Left lobe of liver (tissue), 2 donors: ENCODE data around the gene RAI1. TPM values are rescaled to one million over a fixed set of nuclear protein-coding genes. Genes with fewer than 3 reads are reported as not detected.
"Not testable (repeated sequence)": the region's sequence is repeated elsewhere in the genome, so short reads cannot be mapped to it uniquely, and the experiment has no call there.

Experiments
- ATAC-seq: fragments of 200-7000 bp; cut with Tn5 transposase; one replicate; pipeline ENCODE4 v1.9.1; 2020; ENCODE audit warnings: mild to moderate bottlenecking, moderate library complexity
- DNase-seq: peaks from one replicate; pipeline ENCODE4 v3.0.0-alpha.2; 2020; ENCODE audit warnings: low spot score
- total RNA-seq: library from RNA; stranded (reverse); gene quantifications from one replicate; pipeline ENCODE4 v1.2.1, GENCODE V29; 2021
- donor health status: DM: no; HTN: no; CAD: no; lungs with moderate emphysema.
- donor health status: DM: no; HTN: yes; CAD: no.

Gene RAI1
- total RNA-seq, 1 donor from 2014 or later, result 7.8 TPM

DNA sequence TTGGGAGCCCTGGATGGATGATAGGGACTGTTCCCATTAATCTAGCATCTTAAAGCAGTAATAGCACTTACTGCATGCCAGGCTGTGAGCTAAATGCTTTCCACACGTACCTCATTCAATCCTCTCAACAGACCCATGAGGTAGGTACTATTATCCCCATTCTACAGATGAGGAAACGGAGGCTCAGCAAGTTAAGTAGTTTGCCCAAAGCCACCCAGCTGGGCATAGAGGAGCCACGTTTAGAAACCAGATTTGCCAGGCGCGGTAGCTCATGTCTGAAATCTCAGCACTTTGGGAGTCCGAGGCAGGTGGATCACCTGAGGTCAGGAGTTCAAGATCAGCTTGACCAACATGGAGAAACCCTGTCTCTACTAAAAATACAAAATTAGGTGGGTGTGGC, 2.0 kb upstream of the RAI1 start:
- no peak for DNase-seq
- ATAC-seq, result no peak

- ATAC-seq (no peak), DNase-seq (no peak)
These were observed 1.5 kb upstream of the RAI1 start for GRCh38 chr17:17679748-17680147.

DNA sequence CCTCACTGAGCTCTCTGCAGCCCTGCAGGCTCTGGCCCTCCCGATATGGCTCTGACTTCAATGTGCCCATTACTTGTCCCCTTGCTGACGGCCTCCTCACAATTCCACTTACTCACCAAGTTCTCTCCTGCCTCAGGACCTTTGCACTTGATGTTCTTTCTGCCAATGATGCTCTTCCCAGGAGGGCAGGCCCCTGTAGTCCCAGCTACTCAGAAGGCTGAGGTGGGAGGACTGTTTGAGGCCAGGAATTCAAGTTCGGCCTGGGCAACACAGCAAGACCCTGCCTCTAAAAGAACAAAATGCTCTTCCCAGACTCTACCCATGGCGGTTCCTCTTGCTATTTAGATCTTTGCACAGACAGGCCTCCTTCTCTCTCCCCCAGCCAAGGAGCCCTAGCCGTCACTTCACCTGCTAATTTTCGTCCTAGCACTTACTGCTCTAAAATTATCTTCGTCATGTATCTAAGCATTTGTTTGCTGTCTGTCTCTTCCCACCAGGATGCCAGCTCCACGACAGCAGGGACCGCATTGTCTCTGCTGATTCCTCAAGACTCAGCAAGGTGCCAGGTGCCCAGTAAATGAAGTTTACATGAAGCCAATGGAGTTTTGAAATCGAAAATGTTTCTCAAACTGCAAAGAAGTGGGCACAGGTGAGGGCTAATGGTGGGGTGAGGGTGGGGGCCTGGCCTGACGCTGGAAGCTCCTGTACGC, 626 bp upstream of the RAI1 start:
- DNase-seq, result no peak
- ATAC-seq, result no peak

DNA sequence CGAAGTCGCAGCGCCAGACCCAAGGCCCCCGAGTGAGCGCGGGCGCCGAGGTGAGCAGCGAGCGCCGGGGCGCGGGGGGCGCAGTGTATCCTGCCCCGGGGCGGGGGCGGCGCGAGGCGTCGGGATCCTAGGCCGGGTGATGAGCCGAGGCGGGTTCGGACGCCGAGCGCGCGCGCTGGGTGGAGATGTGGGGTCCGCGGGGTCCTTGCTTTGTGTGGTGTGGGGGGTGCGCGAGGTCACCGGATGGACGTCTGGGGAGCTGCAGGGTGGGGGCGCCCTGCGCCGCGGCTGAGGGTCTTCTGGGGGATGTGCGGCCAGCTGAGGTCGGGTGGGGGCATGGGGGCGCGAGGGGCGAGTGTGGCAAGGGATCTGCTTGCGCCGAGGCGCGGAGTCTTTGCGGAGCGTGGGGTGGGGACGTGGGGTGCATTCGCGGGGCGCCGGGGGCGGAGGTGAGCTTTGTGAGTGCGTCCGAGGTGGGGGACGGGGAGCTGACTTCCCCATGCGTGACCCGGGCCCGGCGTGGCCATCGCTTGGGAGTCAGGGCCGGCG, 560 bp downstream of the RAI1 start:
- DNase-seq, result peak; percentile 60
- ATAC-seq, result peak; percentile 27

DNA sequence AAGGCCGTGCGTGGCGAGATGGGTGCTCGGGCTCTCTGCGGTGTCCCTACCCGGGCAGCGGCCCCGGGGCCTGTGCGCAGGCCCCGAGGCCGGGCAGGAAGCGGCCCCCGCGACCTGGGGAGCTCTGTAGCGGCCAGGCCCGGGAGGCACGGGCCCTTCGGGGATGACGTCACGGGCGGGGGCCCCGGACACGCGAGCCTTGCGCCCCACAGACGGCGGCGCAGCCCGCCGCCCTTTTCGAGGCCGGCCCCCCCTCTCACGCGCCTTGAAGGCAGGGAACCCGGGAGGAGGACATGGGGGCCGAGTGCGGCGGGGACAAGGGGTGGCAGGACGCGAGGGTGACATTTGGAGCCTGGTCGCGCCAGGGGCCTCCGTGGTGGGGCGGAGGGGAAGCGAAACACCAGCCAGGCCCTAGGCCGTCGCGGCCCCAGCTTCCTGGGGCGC, 1.1 kb downstream of the RAI1 start:
- ATAC-seq (peak; percentile 54), DNase-seq (no peak)

DNA sequence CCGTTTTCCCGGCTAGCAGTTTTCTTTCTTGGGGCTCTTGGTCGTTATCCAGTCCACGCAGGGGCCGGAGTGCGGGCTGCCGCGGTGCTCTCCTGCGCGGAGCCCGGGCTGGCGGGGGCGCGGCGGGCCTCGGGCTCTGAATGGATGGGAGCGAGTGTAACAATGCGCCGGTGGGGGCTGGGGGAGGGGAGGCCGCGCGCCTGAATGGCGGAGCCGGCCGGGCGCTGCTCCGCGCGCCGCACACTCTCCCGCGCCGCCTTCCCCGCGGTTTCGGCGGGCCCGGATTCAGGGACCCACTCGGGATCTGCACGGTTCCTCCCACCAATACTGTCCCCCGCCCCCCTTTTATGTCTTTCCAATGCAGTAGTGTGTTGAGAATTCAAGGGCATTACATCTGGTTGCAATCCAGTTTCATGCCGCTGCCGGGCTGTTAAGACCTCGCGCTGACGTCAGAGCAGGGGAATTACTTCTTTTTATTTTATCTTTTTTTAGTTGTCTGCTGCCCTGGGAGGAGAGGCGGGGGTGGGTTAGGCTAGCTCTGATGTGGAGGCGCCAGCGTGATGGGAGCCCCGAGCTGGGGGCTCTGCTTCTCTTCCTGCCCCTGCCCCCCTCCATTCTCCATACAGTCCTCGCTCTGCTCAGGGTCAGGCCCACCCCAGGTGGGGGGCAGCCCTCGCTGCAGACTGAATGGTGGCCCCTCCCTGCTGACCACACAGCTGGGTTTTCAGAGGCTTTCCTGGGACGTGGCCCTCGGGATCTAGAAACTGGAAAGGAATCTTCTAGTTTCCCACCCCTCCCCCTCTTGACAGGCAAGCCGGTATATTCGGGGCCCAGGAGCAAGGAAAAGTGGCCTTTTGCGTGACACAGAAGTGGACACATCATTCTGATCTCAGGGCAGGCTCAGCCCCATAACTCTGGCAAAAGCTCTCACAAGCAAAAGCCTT, 1.8 kb downstream of the RAI1 start:
- peak; percentile 72 for DNase-seq
- peak; percentile 71 for ATAC-seq

- no peak for DNase-seq
These were observed 2.6 kb downstream of the RAI1 start for GRCh38 chr17:17683710-17684365.

GRCh38 chr17:17684906-17685774, 3.9 kb downstream of the RAI1 start:
- DNase-seq (no peak), ATAC-seq (no peak)

More at GRCh38 chr17:17683710-17684365, 2.6 kb downstream of the RAI1 start:
- ATAC-seq, result no peak

- no peak for DNase-seq
- ATAC-seq, result no peak
These were observed 4.6 kb downstream of the RAI1 start for GRCh38 chr17:17685775-17686291.

- ATAC-seq, result no peak
- no peak for DNase-seq
These were observed 8.1 kb downstream of the RAI1 start for GRCh38 chr17:17689312-17689711.

DNA sequence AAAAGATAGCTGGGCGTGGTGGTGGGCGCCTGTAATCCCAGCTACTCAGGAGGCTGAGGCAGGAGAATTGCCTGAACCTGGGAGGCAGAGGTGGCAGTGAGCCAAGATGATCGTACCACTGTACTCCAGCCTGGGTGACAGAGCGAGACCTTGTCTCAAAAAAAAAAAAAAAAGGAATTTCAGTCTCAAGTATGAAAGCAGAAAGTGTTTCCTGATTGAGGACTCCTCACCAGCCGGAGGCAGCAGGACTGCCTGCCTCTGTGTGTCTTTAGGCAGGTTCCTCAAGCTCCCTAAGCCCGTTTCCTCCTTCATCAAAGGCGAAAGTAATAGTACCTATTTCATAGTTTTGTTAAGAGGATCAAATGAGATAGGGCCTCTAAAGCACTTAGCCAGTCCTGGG, 9.0 kb downstream of the RAI1 start:
- not testable (repeated sequence) for DNase-seq, ATAC-seq

DNA sequence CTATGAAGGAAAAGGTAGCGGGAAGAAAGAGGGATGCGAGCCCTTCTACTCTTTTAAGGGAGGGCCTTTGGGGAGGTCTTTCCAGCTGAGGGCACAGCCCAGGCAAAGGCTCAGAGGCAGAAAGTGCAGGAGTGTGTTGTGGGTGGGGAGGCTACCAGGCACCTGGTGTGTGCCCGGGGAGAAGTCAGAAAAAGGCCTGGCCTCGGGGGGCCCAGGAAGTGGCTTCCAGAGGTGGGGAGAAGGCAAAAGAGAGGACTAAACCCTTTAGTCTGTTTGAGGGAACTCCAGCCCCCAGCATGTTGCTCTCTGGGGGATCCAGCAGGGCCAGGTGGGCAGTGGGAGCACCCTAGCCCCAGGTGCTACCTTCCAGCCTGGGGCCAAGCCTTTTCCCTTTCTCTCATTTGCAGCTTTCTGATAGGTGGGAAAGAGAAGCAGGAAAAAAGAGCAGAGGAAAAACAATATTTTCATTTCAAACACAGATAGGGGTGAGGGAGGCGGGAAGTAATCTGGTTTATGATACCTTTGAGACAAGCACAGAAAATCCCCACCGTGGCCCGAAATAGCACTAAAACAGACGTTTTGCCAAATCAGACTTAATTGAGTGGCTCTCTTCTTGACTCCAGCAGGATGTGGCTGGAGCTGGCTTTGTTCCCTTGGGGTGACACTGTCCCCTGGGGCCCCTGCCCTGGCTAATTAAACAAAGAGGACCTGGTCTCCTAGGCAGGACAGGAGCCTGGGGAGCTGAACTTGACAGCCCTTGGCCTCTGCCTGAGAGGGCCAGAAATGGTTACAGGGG, 10.4 kb downstream of the RAI1 start:
- DNase-seq (no peak), ATAC-seq (no peak)

- DNase-seq (no peak), ATAC-seq (no peak)
These were observed 11.3 kb downstream of the RAI1 start for GRCh38 chr17:17692353-17693252.

- DNase-seq (peak; percentile 65), ATAC-seq (peak; percentile 48)
These were observed 12.3 kb downstream of the RAI1 start for GRCh38 chr17:17693253-17694168.

GRCh38 chr17:17694169-17695081, 13.2 kb downstream of the RAI1 start:
- peak; percentile 78 for DNase-seq
- ATAC-seq, result peak; percentile 76

GRCh38 chr17:17696085-17696484, 14.8 kb downstream of the RAI1 start:
- ATAC-seq (no peak), DNase-seq (no peak)
